Smooth muscle cell (in vitro differentiated cells): ENCODE results near the gene MAP3K6. TPM values are rescaled to one million over a fixed set of nuclear protein-coding genes. Genes with fewer than 3 reads are reported as not detected.

Experiments used
- DNase-seq: peaks from one replicate; lab custom pipeline; 2025; ENCODE audit not compliant: unreplicated experiment; lab: John Stamatoyannopoulos, UW
- H2AFZ ChIP-seq: fragments of 200-600 bp; sonication (generic); 2 replicates; pipeline ENCODE4 v1.6.0; 2016; ENCODE audit warnings: antibody characterized with exemption, low read depth, mild to moderate bottlenecking
- H3F3A ChIP-seq: fragments of 200-600 bp; sonication (generic); 2 replicates; pipeline ENCODE4 v1.6.0; 2017; ENCODE audit warnings: antibody characterized with exemption, low read depth
- H3K27ac ChIP-seq: fragments of 200-600 bp; sonication (generic); 2 replicates; pipeline ENCODE4 v1.5.1; 2016; ENCODE audit warnings: low read depth, mild to moderate bottlenecking
- H3K27me3 ChIP-seq: fragments of 200-600 bp; sonication (generic); 2 replicates; pipeline ENCODE4 v1.6.1; 2016; ENCODE audit warnings: low read depth, mild to moderate bottlenecking
- H3K36me3 ChIP-seq: fragments of 200-600 bp; sonication (generic); 2 replicates; pipeline ENCODE4 v1.5.1; 2016; ENCODE audit warnings: low read depth
- H3K4me1 ChIP-seq: fragments of 200-600 bp; sonication (generic); 2 replicates; pipeline ENCODE4 v1.5.1; 2016; ENCODE audit warnings: low read depth
- H3K4me2 ChIP-seq: fragments of 200-600 bp; sonication (generic); 2 replicates; pipeline ENCODE4 v1.6.0; 2016; ENCODE audit warnings: mild to moderate bottlenecking
- H3K4me3 ChIP-seq: fragments of 200-600 bp; sonication (generic); 2 replicates; pipeline ENCODE4 v1.5.1; 2016; ENCODE audit warnings: mild to moderate bottlenecking
- H3K79me2 ChIP-seq: fragments of 200-600 bp; sonication (generic); 2 replicates; pipeline ENCODE4 v1.6.0; 2016; ENCODE audit warnings: low read depth, mild to moderate bottlenecking
- H3K9ac ChIP-seq: fragments of 200-600 bp; sonication (generic); 2 replicates; pipeline ENCODE4 v1.6.0; 2016; ENCODE audit warnings: low read depth
- H3K9me3 ChIP-seq: fragments of 200-600 bp; sonication (generic); replicated peaks from 2 replicates; pipeline ENCODE4 v1.5.1; 2016; ENCODE audit warnings: low read depth
- H4K20me1 ChIP-seq: fragments of 200-600 bp; sonication (generic); 2 replicates; pipeline ENCODE4 v1.6.0; 2016; ENCODE audit warnings: low read depth
- CTCF ChIP-seq: fragments of 200-600 bp; sonication (generic); IDR thresholded peaks from 2 replicates; pipeline ENCODE4 v1.5.1; 2017; ENCODE audit warnings: borderline replicate concordance, mild to moderate bottlenecking, antibody characterized with exemption; ENCODE audit not compliant: insufficient read depth, poor library complexity, severe bottlenecking
- WGBS: methylation state at CpG from one replicate; pipeline ENCODE4 v1.1.7; 2016; ENCODE audit warnings: low lambda C conversion rate; 5-methylcytosine and 5-hydroxymethylcytosine counted together
- polyA plus RNA-seq: library from polyadenylated mRNA; unstranded; fragments of >200 nt; fragmentation: Nextera tagmentation; extraction: Ambion mirVana; gene quantifications from 2 replicates; pipeline ENCODE4 v1.2.1, GENCODE V29; 2016
- total RNA-seq: library from RNA; depleted of rRNA; stranded (reverse); fragments of >200 nt; gene quantifications from 2 replicates; pipeline ENCODE4 v1.2.3, GENCODE V29; 2014

Gene MAP3K6
- total and polyA plus RNA-seq, 2 experiments from 2014 or later, result 14.1 to 29.0 TPM

GRCh38 chr1:27358038-27358927, 8.5 kb downstream of the MAP3K6 start:
- Histone ChIP-seq H3K27me3 (no peaks in the 10 kb centered on the region), H3K4me3 (no peak overlapping the region), H3K9me3 (no peaks in the 10 kb centered on the region), H3K4me2 (no peak overlapping the region), H3K9ac (no peak overlapping the region), H3K79me2 (no peaks in the 10 kb centered on the region), H3K4me1 (peaks cover 9% of the 10 kb centered on the region), H3F3A (no peaks in the 10 kb centered on the region), H3K27ac (no peak overlapping the region), H3K36me3 (no peaks in the 10 kb centered on the region), H2AFZ (no peak overlapping the region), H4K20me1 (no peaks in the 10 kb centered on the region)
- DNase-seq, result no peak
- TF ChIP-seq CTCF, result no peak
- 96% methylated on average over 21 of the region's 21 CpGs for WGBS

GRCh38 chr1:27357281-27358037, 9.3 kb downstream of the MAP3K6 start:
- no peaks in the 10 kb centered on the region for H3F3A ChIP-seq
- H4K20me1 ChIP-seq, result no peaks in the 10 kb centered on the region
- no peak overlapping the region for H2AFZ ChIP-seq
- no peak overlapping the region for H3K4me2 ChIP-seq
- peak; percentile 11 for DNase-seq
- H3K36me3 ChIP-seq, result no peaks in the 10 kb centered on the region
- 38% methylated on average over 39 of the region's 40 CpGs for WGBS
- no peaks in the 10 kb centered on the region for H3K27me3 ChIP-seq
- peaks cover 9% of the 10 kb centered on the region for H3K4me1 ChIP-seq
- no peaks in the 10 kb centered on the region for H3K79me2 ChIP-seq
- H3K4me3 ChIP-seq, result no peak overlapping the region
- H3K27ac ChIP-seq, result no peak overlapping the region
- H3K9ac ChIP-seq, result no peak overlapping the region
- TF ChIP-seq CTCF, result peak; percentile 94
- no peaks in the 10 kb centered on the region for H3K9me3 ChIP-seq

DNA sequence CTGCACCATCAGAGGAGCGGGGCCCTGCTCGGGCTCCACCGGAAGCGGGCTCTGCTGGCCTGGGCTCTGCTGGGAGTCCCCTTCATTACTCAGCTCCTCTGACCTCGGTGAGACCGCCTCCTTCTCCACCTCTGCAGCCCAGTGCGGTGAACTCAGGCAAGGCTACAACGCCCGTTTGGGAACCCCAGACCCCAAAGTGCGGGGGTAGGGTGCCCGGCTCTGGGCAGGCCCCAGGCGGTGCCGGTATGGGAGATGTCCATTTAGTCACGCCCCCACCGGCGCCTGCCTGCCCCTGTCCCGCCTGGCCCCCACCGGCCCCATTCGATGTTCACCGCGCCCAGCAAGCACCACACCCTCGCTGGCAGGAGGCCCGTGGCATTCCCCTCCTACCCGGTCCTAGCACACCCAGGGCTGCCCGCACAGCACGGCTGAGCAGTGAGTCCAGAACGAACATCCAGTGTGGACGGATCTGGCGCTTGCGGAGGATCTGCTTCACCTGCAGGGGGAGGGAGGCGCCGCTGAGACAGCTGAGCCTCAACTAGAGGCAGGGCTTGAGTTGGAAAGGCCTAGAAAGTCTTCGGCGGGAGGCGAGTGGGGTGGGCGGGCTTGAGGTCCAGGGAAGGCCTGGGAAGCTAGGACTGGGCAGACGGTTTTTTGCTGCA, 10.0 kb downstream of the MAP3K6 start:
- no peaks in the 10 kb centered on the region for H4K20me1 ChIP-seq
- H3K79me2 ChIP-seq, result no peaks in the 10 kb centered on the region
- DNase-seq, result no peak
- H3K36me3 ChIP-seq, result no peaks in the 10 kb centered on the region
- H3K27me3 ChIP-seq, result no peaks in the 10 kb centered on the region
- H3K9me3 ChIP-seq, result no peaks in the 10 kb centered on the region
- no peak for TF ChIP-seq CTCF
- no peak overlapping the region for H3K27ac ChIP-seq
- H3K4me3 ChIP-seq, result no peak overlapping the region
- H2AFZ ChIP-seq, result no peak overlapping the region
- no peaks in the 10 kb centered on the region for H3F3A ChIP-seq
- peaks cover 9% of the 10 kb centered on the region for H3K4me1 ChIP-seq
- H3K9ac ChIP-seq, result no peak overlapping the region
- no peak overlapping the region for H3K4me2 ChIP-seq
- 89% methylated on average over 33 of the region's 37 CpGs for WGBS
